GM18520 (cell line): Measurements from ENCODE around the gene CWF19L2.
"Not testable (repeated sequence)": the region's sequence is repeated elsewhere in the genome, so short reads cannot be mapped to it uniquely, and the experiment has no call there.

Experiments
- ATAC-seq: cut with Tn5 transposase; IDR thresholded peaks from one replicate; pipeline ENCODE4 v1.9.1; 2021; ENCODE audit not compliant: unreplicated experiment

The CWF19L2 gene

GRCh38 chr11:107457558-107458271 is at the start of gene CWF19L2:
Gene CWF19L2 (minus strand): TSS chr11:107457825. CDS start chr11:107457816, 9 bp downstream.
- ATAC-seq, result peak; percentile 95

- no peak for ATAC-seq
These were observed 48.1 kb upstream of the CWF19L2 start for GRCh38 chr11:107505647-107506225.

DNA sequence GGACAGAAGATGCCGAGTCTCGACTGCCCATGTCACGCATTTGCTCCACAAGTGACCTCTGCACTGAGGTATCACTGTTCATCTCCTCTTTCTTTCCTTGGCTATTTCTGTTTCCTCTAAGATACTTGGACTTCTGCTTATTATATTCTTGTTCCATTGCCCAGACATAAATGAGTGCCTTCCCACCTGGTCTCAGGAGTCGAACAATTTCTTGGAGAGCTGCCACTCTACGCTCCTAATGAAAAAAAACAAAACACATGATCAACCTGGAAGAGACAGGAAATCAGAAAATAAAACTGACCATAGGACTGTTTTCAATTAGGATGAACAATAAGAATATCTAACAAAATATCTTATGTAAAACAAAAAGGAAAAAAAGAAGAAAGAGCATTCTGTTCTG is 47.4 kb upstream of the CWF19L2 start:
- no peak for ATAC-seq

DNA sequence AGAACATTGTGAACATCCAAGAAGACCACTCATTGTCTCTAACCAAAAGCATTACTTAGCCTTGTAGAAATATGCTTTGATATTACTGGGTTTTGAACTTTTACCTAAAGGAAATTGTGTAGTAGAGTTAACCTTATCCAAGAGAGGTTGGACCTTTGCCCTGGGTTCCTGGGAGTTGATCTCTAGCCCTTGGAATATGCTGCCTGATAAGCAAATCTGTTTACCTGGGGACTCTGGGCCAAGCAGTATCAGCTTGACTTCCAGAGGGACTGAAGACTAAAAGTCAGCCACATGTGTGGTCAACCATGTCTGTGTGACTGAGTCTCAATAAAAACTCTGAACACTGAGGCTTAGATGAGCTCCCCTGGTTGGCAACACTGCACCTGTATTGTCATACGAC is 44.1 kb upstream of the CWF19L2 start:
- no peak for ATAC-seq

GRCh38 chr11:107497371-107497770 is 39.7 kb upstream of the CWF19L2 start:
- not testable (repeated sequence) for ATAC-seq

DNA sequence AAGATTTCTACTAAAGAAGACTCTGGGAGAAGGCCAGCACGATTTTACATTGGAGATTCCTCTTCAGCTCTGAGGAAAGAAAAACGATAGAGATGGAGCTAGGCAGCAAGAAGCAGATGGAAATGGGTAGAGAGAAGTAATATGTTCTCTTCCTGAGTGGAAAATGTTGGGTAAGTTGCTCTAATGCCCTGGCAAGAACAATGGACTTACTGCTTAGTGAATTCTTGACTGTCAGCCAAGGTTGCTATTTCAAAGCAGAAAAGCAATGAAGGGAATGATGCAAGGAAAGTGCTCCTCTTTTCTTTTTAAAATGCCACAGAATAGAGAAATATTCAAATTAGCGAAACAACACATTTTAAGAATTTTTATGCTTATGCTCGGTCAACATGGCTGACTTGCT is 38.4 kb upstream of the CWF19L2 start:
- no peak for ATAC-seq

- no peak for ATAC-seq
These were observed 36.4 kb upstream of the CWF19L2 start for GRCh38 chr11:107494055-107494454.

DNA sequence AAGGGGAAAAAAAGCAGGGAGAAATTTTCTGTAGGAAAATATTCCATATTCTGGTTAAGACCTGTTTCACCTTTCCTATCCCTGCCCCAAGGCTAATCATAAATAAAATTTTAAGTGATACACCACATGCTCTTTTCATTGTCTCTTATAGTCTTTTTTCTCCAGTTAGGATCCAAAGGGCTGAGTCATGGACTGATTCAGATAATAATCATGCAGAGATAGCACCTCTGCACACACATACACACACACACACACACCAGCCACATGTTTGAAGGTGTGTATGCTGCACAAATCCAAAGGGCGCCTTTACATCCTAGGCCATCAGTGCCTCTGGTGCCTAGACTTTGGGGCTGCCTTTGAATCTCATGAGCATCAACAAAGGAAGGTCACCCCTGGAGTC is 35.5 kb upstream of the CWF19L2 start:
- no peak for ATAC-seq

- ATAC-seq, result no peak
These were observed 33.2 kb upstream of the CWF19L2 start for GRCh38 chr11:107490836-107491235.

GRCh38 chr11:107482234-107482633 is 24.6 kb upstream of the CWF19L2 start:
- no peak for ATAC-seq

DNA sequence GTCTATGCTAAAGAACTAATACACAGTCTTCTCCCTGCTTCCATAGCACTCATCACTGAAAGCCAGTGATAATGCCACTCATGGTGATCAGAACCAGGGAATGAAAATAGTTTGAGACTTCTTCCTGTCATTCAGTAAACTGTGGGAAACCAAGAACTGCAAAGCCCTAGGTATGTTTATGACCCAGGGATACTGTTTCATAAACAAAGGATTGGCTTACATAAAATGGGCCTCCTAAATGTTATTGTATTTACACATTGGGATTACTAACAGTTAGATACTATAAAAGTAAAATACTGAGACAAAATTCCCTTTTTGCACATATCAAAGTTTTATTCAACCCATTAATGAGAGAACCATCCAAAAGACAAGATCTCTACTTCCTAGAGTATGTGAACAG is 21.3 kb upstream of the CWF19L2 start:
- no peak for ATAC-seq

DNA sequence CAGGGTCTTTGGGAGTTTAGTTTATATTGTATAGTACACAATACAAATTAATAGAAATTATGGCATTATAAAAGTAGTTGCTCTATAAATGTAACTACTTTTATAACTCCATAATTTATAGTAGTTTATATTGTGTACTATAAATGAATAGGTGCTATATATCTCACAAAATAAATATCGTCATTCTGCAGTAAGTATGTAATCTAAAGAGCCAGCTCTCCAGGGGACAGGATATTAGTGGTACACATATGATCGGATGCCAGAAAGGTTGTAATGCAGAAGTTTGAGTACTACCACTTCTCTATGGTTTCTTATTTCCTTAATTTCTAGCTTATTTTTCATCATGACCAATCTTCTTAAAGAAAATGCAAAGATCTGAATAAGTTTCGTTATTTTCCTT is 20.2 kb upstream of the CWF19L2 start:
- no peak for ATAC-seq

- no peak for ATAC-seq
These were observed 16.2 kb upstream of the CWF19L2 start for GRCh38 chr11:107473792-107474191.

DNA sequence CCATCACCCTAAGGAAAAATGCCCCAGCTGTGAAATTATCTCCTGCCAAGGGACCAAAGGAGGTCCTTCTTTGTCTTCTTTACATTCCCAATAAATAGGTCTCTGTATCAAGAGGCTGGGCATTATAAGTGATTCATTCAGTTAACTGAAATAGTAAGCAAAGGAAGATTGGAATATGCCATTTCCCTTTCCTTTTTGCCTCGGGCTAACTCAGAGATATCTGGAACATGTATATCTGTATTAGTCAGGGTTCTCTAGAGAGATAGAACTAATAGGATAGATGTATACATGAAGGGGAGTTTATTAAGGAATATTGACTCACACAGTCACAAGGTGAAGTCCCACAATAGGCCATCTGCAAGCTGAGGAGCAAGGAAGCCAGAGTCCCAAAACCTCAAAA is 15.3 kb upstream of the CWF19L2 start:
- ATAC-seq, result no peak

GRCh38 chr11:107468596-107468995 is 11.0 kb upstream of the CWF19L2 start:
- no peak for ATAC-seq

DNA sequence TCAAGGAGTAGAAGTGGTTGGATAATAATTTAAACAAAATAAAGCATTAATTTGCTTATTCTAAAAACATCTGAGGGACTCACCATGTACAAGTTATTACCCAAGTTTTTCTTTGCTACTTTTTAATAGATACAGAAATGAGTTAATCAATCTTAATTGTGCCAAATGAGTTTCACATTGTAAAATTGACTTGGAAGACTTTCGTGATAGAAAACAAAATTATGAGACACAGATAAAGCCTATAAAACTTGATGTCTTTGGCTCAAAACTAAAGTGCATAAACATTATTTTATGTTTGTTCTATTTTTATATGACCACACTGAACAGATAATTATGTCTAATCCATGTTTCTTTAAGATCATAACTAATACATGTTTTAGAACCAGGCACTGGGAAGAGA is 10.1 kb upstream of the CWF19L2 start:
- ATAC-seq, result no peak

GRCh38 chr11:107466275-107466866 is 8.7 kb upstream of the CWF19L2 start:
- not testable (repeated sequence) for ATAC-seq

DNA sequence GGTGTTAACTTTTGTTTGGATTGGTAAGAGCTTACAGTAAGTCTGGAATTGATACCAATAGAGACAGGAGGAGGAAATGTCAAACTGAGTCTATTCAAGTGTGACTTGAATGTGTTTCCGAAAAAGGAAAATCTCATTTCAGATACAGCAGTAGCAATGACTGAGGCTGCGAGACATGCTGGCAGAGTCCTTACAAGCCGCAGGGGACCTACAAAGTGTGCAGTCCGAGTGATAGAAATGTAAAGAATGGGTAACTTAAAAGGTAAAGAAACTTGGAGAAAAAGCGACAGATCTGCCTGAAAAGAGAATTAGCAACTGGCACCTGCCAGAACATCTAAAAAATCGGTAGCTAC is 444 bp downstream of the CWF19L2 start:
- ATAC-seq, result peak; percentile 20

DNA sequence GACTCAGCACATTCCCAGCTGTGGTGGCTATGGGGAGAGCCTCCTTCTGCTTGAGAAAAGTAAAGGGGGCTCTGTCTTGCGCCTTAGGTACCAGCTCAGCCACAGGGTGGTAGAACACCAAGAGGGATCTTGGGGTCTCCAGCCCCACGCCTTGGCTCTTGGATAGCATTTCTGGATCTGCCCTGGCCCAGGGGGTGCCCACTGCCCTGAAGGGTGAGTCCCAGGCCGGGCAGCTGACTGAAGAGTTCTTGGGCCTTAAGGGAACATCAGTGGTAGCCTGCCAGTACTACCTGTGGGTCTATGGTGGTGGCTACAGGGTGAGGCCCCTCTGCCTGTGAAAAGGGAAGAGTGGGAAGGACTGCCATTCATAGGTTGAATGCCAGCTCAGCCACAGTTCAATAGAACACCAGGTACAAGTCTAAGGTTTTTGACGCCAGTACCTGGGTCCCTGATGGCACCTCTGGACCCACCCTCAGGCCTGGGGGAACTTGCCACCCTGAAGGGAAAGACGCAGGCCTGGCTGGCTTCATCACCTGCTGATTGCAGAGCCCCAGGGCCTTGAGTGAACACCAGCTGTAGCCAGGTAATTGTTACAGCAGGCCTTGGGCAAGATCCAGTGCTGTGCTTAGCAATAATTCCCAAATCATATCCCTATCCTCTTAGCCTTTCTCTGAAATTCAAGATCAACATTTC is 3.9 kb downstream of the CWF19L2 start:
- ATAC-seq, result no peak

- ATAC-seq, result no peak
These were observed 10.7 kb downstream of the CWF19L2 start for GRCh38 chr11:107446822-107447431.

DNA sequence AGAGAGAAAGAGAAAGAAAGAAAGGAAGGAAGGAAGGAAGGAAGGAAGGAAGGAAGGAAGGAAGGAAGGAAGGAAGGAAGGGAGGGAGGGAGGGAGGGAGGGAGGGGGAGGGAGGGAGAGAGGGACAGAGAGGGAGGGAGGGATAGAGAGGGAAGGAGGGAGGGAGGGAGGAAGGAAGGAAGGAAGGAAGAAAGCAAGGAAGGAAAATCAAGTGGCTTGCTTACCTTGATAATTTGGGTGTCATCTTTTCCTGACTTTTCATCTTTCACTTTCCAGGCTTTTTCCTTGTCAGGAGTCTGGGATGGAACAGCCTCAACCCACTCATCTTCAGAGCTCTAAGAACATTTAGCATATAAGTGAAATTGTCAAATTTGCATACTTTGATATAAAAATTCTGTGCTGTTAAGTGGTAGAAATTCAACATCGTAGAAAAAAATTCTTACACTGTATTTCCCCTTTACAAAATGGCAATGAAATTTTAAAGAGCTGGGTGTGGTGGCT is 14.9 kb downstream of the CWF19L2 start:
- ATAC-seq, result no peak
